Astrocyte (in vitro differentiated cells and primary cell): Measurements from ENCODE around the gene GSN. TPM values are rescaled to one million over a fixed set of nuclear protein-coding genes. Genes with fewer than 3 reads are reported as not detected.

Experiments used
- DNase-seq: peaks from one replicate; pipeline ENCODE4 v3.0.0-alpha.2; 2010; ENCODE audit warnings: low read depth
- FAIRE-seq: peaks from 2 replicates; lab custom pipeline; 2011; peaks lifted over from hg19 to GRCh38; lab: Jason Lieb, UNC
- H2AFZ ChIP-seq: 2 replicates; pipeline ENCODE4 v1.6.0; 2012; ENCODE audit warnings: low read depth, low read length, inconsistent platforms
- H3K27ac ChIP-seq: 2 replicates; pipeline ENCODE4 v1.5.1; 2011; ENCODE audit warnings: low read depth, low read length, inconsistent platforms
- H3K27me3 ChIP-seq: 2 replicates; pipeline ENCODE4 v1.6.0; 2011; ENCODE audit warnings: low read length, inconsistent platforms; ENCODE audit not compliant: insufficient read depth
- H3K36me3 ChIP-seq: 2 replicates; pipeline ENCODE4 v1.5.1; 2011; ENCODE audit warnings: low read length, inconsistent platforms; ENCODE audit not compliant: insufficient read depth
- H3K4me1 ChIP-seq: 2 replicates; pipeline ENCODE4 v1.5.1; 2011; ENCODE audit warnings: low read length, inconsistent platforms; ENCODE audit not compliant: insufficient read depth
- H3K4me2 ChIP-seq: 2 replicates; pipeline ENCODE4 v1.6.0; 2012; ENCODE audit warnings: low read length, inconsistent platforms
- H3K4me3 ChIP-seq: 2 replicates; pipeline ENCODE4 v1.5.1; 2011; ENCODE audit warnings: low read depth, mild to moderate bottlenecking, low read length, inconsistent platforms; ENCODE audit not compliant: insufficient read depth
- H3K79me2 ChIP-seq: 2 replicates; pipeline ENCODE4 v1.6.0; 2012; ENCODE audit warnings: mild to moderate bottlenecking, low read length, inconsistent platforms; ENCODE audit not compliant: insufficient read depth
- H3K9ac ChIP-seq: 2 replicates; pipeline ENCODE4 v1.6.0; 2012; ENCODE audit warnings: mild to moderate bottlenecking, low read length, inconsistent platforms
- H3K9me3 ChIP-seq: 2 replicates; pipeline ENCODE4 v1.5.1; 2012; ENCODE audit warnings: low read depth, mild to moderate bottlenecking, low read length, inconsistent platforms; ENCODE audit not compliant: insufficient read depth
- H4K20me1 ChIP-seq: 2 replicates; pipeline ENCODE4 v1.6.0; 2012; ENCODE audit warnings: low read length, inconsistent platforms; ENCODE audit not compliant: insufficient read depth
- H3K27ac Mint-ChIP-seq: one replicate; pipeline ENCODE4 v1.8.0; 2021; ENCODE audit warnings: mild to moderate bottlenecking, mixed read lengths; ENCODE audit not compliant: unreplicated experiment
- H3K27me3 Mint-ChIP-seq: one replicate; pipeline ENCODE4 v1.8.0; 2021; ENCODE audit warnings: low read depth, mixed read lengths; ENCODE audit not compliant: unreplicated experiment
- H3K36me3 Mint-ChIP-seq: one replicate; pipeline ENCODE4 v1.8.0; 2021; ENCODE audit warnings: low read depth, mixed read lengths; ENCODE audit not compliant: unreplicated experiment
- H3K4me1 Mint-ChIP-seq: one replicate; pipeline ENCODE4 v1.8.0; 2021; ENCODE audit warnings: low read depth, mixed read lengths; ENCODE audit not compliant: unreplicated experiment
- H3K4me3 Mint-ChIP-seq: one replicate; pipeline ENCODE4 v1.8.0; 2021; ENCODE audit warnings: mild to moderate bottlenecking, moderate library complexity, mixed read lengths; ENCODE audit not compliant: unreplicated experiment
- H3K9me3 Mint-ChIP-seq: one replicate; pipeline ENCODE4 v1.8.0; 2021; ENCODE audit warnings: mild to moderate bottlenecking, mixed read lengths; ENCODE audit not compliant: unreplicated experiment
- CTCF ChIP-seq: IDR thresholded peaks from 2 replicates; pipeline ENCODE4 v1.5.1; 2011; ENCODE audit warnings: low read depth, mild to moderate bottlenecking, inconsistent platforms, low read length, moderate library complexity; ENCODE audit not compliant: insufficient read depth
- EZH2 ChIP-seq: IDR thresholded peaks from 2 replicates; pipeline ENCODE4 v1.6.1; 2012; ENCODE audit warnings: mild to moderate bottlenecking, low read length, inconsistent platforms; ENCODE audit not compliant: insufficient read depth
- total RNA-seq: library from RNA; stranded (reverse); gene quantifications from 2 replicates; pipeline ENCODE4 v1.2.1, GENCODE V29; 2021

Gene GSN
- total RNA-seq, 1 donor from 2014 or later: 260 TPM

GRCh38 chr9:121292801-121293241, 24.9 kb downstream of the GSN start:
- H3K27ac Mint-ChIP-seq: no peak overlapping the region
- H2AFZ ChIP-seq: no peak overlapping the region
- no peak for FAIRE-seq
- H3K79me2 ChIP-seq: peaks cover 32% of the 10 kb centered on the region
- DNase-seq: no peak
- peaks cover 16% of the 10 kb centered on the region for H3K36me3 Mint-ChIP-seq
- H4K20me1 ChIP-seq: peaks cover 30% of the 10 kb centered on the region
- H3K27me3 ChIP-seq: no peaks in the 10 kb centered on the region
- no peak overlapping the region for H3K27ac ChIP-seq
- H3K9me3 ChIP-seq: no peaks in the 10 kb centered on the region
- H3K4me3 ChIP-seq: no peak overlapping the region
- no peak overlapping the region for H3K4me3 Mint-ChIP-seq
- H3K9me3 Mint-ChIP-seq: no peaks in the 10 kb centered on the region
- peaks cover 19% of the 10 kb centered on the region for H3K4me1 ChIP-seq
- H3K27me3 Mint-ChIP-seq: no peaks in the 10 kb centered on the region
- TF ChIP-seq EZH2 (no peak), CTCF (no peak)
- no peak overlapping the region for H3K4me2 ChIP-seq
- H3K36me3 ChIP-seq: peaks cover 9% of the 10 kb centered on the region
- peaks cover 27% of the 10 kb centered on the region for H3K4me1 Mint-ChIP-seq
- H3K9ac ChIP-seq: no peak overlapping the region

- Histone ChIP-seq H3K4me3 (no peak overlapping the region), H3K27ac (no peak overlapping the region), H3K36me3 (peaks cover 4% of the 10 kb centered on the region), H2AFZ (no peak overlapping the region), H3K4me1 (peaks cover 13% of the 10 kb centered on the region), H3K9ac (no peak overlapping the region), H4K20me1 (peaks cover 38% of the 10 kb centered on the region), H3K4me2 (no peak overlapping the region), H3K9me3 (no peaks in the 10 kb centered on the region), H3K79me2 (peaks cover 26% of the 10 kb centered on the region), H3K27me3 (no peaks in the 10 kb centered on the region)
- Mint-ChIP-seq H3K27ac (no peak overlapping the region), H3K9me3 (no peaks in the 10 kb centered on the region), H3K4me1 (peaks cover 25% of the 10 kb centered on the region), H3K27me3 (peaks cover 1% of the 10 kb centered on the region), H3K4me3 (no peak overlapping the region), H3K36me3 (peaks cover 15% of the 10 kb centered on the region)
- TF ChIP-seq EZH2: no peak
- TF ChIP-seq CTCF: no peak
- FAIRE-seq (no peak), DNase-seq (no peak)
Measured at GRCh38 chr9:121294151-121294743, 26.3 kb downstream of the GSN start.

GRCh38 chr9:121294866-121295661, 27.1 kb downstream of the GSN start:
- no peak for FAIRE-seq
- Histone ChIP-seq H3K4me2 (no peak overlapping the region), H3K79me2 (peaks cover 26% of the 10 kb centered on the region)

More at GRCh38 chr9:121294866-121295661, 27.1 kb downstream of the GSN start:
- Mint-ChIP-seq H3K27me3 (peaks cover 1% of the 10 kb centered on the region), H3K27ac (no peak overlapping the region), H3K9me3 (no peaks in the 10 kb centered on the region), H3K4me1 (peaks cover 20% of the 10 kb centered on the region), H3K4me3 (no peak overlapping the region), H3K36me3 (peaks cover 12% of the 10 kb centered on the region)
- H3K9ac ChIP-seq: no peak overlapping the region
- H3K36me3 ChIP-seq: peaks cover 4% of the 10 kb centered on the region
- DNase-seq: no peak
- no peak overlapping the region for H2AFZ ChIP-seq
- no peak for TF ChIP-seq CTCF
- TF ChIP-seq EZH2: no peak
- H3K4me1 ChIP-seq: peaks cover 11% of the 10 kb centered on the region
- H3K27me3 ChIP-seq: no peaks in the 10 kb centered on the region
- H3K4me3 ChIP-seq: no peak overlapping the region
- no peak overlapping the region for H3K27ac ChIP-seq
- H4K20me1 ChIP-seq: peaks cover 39% of the 10 kb centered on the region
- H3K9me3 ChIP-seq: no peaks in the 10 kb centered on the region
